HK-2 (cell line): ENCODE results near the gene LSM11.
"Not testable (repeated sequence)": the region's sequence is repeated elsewhere in the genome, so short reads cannot be mapped to it uniquely, and the experiment has no call there.

ENCODE experiments used
- DNase-seq: peaks from one replicate; pipeline ENCODE4 v3.0.0-alpha.2; 2018; ENCODE audit not compliant: unreplicated experiment

Gene LSM11

DNA sequence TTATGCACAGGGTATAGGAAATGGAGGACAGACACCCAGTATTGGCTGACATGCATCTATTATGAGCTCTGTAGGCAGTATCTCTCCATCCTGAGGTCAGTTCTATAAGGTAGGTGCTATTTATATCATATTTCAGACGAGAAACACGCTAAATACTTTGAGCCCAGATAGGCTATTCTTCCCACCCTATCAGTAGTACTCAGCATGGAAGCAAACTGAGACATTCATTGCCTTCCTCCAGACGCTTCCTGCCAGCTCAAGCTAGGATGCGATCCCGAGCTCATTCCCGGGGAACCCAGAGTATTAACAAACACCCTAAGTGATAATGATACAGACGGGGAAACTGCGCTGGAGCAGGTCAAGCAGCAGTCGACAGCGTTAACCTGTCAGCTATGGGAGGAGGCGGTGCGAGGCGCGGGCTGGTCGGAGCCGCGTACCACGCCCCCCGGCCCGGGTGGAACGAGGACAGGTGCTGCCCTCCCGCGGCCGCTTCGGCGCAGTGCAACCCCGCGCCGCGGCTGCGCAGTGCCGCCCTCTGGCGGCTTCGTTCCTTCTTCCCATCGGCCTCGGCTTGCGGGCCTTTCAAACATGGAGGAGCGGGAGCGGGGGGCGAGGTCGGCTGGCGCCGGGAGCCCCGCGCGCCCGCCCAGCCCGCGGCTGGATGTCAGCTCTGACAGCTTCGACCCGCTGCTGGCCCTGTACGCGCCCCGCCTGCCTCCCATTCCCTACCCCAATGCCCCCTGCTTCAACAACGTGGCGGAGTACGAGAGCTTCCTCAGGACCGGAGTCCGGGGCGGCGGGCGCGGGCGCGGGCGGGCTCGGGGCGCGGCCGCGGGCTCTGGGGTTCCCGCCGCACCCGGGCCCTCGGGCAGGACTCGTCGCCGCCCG, at the start of gene LSM11:
Gene LSM11, plus strand, starts transcription at position 550 of the 888 bp plus-strand sequence. Its CDS starts 39 bp downstream, at position 589.
- peak; percentile 86 for DNase-seq

DNA sequence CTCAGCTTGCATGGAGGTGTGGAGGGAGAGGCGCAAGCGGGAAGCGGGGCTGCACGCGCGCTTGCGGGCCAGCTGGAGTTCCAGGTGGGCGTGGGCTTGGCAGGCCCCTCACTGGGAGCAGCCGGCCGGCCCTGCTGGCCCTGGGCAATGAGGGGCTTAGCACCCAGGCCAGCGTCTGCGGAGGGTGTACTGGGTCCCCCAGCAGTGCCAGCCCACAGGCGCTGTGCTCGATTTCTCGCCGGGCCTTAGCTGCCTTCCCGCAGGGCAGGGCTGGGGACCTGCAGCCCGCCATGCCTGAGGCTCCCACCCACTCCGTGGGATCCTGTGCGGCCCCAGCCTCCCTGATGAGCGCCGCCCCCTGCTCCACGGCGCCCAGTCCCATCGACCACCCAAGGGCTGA, 49.7 kb upstream of the LSM11 start:
- not testable (repeated sequence) for DNase-seq

DNA sequence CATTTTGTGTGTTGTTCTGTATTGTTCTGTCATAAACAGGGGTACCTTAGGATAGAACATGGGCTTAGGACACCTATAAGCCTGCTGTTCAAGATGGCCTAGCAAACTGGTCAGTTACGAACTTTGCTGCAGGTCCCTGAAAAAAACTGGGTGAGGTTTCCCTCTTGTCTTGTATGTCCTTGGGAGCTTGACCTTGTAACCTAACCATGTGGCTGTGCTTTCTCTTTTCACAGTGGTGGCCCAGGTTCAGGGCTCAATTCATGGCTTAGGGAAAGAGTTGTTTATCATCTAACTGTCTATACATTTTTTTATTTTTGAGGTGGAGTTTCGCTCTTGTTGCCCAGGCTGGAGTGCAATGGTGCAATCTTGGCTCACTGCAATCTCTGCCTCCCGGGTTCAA, 47.4 kb upstream of the LSM11 start:
- not testable (repeated sequence) for DNase-seq

DNA sequence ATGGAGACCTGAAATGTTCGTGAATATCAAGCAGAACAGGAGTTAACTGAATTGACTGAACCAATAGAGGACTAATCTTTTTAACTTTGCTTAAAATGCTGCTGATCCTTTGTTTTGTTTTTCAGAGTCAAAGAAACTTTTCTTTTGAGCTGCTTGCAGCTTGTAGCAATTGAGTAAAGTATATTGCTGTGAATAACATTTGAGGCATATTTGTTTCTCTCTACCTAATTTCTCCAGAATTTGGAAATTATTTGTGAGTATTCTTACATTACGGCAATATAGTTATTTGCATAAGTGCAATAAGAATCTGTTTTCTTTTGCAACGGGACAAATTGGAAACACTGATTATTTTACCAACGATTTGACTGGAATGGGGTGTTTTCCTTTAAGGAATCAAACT, 44.8 kb upstream of the LSM11 start:
- DNase-seq = not testable (repeated sequence)

DNA sequence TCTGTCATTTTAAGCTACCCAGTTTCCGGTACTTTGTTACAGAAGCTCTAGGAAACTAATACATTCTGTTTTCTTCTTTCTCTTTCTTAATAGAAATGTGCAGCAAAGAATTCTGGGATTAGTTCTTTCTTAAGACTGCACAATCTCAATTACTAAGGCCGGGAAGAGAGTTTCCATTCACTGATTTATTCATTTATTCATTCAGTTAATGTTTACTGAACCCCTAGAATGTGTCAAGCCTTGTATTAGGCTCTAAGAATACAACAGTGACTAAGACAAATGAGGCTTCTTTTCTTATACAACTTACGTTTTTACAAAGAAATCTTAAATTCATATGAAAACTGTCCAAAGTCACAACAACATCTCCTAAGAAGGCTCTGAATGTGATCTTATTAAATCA, 39.8 kb upstream of the LSM11 start:
- no peak for DNase-seq

DNA sequence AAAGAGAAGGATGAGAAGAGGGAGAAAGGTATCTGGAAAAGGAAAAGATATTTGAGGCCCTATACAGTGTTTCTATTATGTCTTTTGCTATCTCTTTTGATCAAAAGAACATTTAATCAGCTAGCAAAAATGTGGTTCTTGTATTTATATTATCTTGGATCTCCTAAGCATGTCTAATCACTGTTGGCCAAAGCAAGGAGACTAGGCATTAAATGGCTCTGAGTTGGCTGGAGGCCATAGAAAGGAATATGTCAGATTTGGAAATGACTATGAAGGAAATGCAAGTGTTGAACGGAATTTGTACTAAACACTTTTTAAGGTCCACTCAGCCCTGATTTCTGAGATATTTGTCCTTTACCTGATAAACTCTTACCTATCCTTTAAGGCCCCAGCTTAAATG, 34.6 kb upstream of the LSM11 start:
- no peak for DNase-seq

DNA sequence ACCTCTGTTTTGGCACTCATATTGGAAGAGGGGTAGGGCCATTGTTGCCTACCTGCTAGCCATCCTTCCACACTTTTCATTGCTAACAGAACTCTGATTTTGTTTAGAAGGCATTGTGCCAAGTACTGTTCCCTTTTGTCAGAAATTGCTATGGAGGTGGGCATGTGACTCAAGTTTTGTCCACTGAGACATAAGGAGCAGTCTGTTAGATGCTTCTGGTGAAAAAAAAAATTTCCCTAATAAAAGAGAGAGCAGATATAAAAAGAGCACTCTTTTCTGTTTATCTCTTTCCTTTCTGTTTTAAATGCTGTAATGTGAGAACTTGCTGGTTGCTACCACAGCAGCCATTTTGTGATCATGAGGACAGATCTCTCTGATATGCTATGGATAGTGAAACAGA, 34.2 kb upstream of the LSM11 start:
- no peak for DNase-seq

DNA sequence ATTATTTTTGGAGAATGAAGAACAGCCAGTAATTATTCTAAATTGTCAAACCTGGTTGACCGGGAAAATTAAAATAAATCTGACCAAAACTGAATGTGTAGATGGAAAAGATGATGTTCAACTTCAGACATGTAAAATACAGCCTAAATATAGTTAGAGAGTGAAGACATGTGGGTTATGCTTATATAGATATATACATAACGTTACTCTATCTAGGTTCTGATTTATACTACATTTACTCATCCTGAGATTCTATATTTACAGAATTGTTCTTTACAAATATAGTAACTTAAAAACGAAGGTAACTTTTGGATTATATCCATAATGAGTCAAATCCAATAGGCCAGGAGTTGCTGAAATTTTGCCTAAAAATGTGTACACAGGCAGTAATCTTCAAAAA, 33.1 kb upstream of the LSM11 start:
- DNase-seq = no peak

DNA sequence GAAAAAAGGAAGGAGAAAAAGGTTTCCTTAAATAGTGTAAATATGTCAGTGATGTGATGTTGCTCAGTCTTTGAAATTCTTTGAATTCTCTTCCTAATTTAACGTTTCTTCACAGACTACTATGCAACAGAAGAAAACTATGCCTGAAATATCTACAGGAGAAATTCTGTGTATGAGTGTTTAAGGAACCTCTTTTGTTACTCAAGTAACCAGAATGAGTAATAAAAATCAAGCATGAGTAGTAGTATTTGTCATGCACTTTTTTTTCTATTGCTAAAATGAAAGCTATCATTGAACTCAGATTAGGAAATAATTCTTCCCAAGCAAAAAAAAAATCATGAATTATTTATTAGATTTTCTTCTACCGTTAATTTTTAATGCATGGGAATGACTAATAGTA, 32.6 kb upstream of the LSM11 start:
- DNase-seq = no peak

DNA sequence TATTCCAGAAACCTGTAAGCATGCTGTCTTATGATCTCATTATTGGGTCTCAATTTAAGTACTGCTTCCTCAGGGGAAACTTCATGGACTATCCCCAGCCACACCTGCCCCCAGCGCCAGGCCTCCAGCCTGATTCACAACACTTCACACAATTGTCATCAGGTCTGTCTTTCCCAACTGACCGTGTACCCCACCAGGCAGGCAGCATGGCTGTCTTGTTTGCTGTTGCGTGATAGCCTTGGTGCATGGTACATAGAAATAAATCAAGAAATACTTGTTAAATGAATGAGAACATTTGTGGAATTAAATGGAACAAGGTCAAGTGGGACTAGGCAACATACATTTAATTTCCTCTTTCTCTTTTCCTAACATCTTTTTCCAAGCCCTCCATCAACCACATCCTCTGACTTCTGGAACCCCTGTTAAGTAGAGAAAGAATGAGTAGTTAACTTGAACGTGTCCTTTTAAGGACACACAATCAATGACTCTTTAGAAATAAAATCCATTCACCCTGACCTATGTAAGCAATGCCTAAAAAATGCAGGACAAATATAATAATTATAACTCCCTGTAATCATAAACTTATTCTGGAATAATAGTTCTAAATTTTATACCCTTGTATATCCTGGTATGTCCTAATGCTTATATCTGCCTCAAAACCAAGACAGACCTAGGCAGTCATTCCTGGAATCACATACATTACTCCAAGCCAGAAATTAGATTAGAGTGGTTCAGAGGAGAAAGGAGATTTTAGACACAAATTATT, 29.5 kb upstream of the LSM11 start:
- no peak for DNase-seq

DNA sequence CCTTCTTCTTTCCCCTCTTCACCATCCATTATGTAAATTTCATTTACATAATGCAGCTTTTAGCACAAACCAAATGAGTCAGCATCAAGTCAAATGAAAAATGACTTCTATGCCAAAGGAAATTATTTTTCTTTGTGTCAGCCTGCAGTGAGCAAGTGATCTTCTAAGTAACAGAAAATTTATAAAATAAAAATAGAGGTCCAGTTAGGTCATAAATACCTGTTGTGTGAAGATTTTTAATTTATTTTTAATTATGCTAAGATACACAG, 29.0 kb upstream of the LSM11 start:
- DNase-seq = no peak

DNA sequence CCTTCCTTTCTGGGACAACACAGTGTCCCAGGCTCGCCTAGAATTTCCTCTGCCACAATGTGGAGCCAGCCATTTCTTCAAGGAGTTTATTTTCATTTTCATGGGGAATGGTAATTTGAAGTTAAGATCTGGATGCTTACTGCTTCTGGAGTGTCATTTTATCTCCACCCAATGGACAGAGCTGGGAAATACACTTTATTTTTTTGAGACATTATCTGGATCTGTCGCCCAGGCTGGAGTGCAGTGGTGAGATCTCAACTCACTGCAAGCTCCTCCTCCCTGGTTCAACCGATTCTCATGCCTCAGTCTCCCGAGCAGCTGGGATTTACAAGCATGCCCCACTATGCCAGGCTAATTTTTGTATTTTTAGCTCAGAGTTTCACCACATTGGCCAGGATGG, 25.0 kb upstream of the LSM11 start:
- DNase-seq = no peak

DNA sequence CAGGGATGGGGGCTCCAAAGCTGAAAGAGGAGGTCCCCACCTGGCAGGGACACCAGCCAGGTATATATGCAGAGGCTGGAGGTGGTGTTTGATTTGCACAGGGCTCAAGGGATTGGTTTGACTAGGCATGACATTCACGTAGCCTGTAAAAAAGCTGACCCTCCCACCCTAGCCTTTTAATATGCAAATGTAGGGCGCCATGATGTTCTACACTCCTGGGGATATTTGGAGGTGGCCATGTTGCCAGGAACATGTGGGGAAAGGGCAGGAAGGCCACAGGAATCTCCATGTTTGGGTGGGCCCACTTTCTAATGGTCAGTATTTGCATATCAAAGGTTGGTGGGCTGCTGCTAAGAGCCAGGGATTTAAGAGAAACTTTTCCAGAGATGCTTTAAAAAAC, 24.3 kb upstream of the LSM11 start:
- no peak for DNase-seq

DNA sequence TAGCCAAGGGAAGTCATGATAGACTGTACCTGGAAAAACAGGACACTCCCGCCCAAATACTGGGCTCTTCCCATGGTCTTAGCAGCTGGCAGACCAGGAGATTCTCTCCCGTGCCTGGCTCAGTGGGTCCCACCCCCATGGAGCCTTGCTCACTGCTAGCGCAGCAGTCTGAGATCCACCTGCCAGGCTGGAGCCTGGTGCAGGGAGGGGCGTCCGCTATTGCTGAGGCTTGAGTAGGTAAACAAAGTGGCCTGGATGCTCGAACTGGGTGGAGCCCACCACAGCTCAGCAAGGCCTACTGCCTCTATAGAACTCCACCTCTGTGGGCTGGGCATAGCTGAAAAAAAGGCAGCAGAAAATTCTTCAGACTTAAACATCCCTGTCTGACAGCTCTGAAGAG, 22.4 kb upstream of the LSM11 start:
- DNase-seq = no peak

DNA sequence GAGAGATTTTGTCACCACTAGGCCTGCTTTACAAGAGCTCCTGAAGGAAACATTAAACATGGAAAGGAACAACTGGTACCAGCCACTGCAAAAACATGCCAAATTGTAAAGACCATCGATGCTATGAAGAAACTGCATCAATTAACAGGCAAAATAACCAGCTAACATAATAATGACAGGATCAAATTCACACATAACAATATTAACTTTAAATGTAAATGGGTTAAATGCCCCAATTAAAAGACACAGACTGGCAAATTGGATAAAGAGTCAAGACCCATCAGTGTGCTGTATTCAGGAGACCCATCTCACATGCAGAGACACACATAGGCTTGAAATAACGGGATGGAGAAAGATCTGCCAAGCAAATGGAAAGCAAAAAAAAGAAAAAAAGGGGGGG, 20.6 kb upstream of the LSM11 start:
- not testable (repeated sequence) for DNase-seq

DNA sequence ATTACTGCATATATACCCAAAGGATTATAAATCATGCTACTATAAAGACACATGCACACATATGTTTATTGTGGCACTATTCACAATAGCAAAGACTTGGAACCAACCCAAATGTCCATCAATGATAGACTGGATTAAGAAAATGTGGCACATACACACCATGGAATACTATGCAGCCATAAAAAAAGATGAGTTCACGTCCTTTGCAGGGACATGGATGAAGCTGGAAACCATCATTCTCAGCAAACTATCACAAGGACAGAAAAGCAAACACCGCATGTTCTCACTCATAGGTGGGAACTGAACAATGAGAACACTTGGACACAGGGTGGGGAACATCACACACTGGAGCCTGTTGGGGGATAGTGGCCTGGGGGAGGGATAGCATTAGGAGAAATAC, 16.9 kb upstream of the LSM11 start:
- DNase-seq = not testable (repeated sequence)

DNA sequence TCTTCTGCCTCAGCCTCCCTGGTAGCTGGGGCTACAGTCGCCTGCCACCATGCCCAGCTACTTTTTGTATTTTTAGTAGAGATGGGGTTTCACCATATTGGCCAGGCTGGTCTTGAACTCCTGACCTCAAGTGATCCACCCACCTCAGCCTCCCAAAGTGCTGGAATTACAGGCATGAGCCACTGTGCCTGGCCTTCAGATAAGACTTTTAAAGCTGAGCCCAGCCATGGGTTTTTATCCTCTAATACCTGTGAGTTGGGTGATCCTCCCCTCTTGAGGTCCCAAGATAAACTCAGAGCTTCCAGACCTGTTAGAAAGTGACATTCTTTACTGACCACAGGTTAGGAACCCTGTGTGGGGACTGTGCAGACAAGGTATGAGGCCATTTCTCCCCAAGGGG, 15.7 kb upstream of the LSM11 start:
- not testable (repeated sequence) for DNase-seq

DNA sequence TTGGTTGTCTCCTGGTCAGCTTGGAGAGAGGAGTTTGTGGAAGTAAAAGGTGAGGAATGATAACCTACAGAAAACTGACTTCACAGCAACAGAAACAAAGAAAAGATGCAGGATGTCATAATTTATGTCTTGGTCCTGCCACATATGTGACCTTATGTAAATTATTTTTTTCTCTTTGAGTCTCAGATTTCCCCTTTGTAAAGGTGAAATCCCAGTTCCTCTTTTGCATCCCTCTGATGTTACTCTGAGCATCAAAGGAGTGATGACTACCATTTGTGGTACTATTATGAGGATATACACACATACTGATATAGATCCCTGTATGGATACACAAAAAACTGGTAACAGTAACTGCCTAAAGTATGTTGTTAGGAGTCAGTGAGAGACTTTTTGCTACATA, 13.7 kb upstream of the LSM11 start:
- DNase-seq = no peak

DNA sequence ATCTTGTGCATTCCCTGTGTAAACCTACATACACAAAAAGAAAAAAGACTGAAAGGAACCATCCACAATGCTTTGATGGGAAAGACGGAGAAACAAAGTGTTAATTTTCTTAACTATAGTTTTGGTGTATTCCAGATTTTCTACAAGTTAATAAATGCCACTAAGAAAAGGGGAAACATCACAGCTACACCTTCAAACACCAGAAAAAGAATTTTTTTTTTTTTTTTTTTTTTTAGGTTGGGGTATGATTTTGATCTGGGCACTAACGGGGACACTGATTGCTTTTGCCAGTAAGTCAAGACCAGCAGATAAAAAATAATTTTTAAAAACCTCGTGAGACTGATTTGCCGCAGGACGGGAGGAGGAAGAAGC, 12.6 kb upstream of the LSM11 start:
- DNase-seq = no peak

DNA sequence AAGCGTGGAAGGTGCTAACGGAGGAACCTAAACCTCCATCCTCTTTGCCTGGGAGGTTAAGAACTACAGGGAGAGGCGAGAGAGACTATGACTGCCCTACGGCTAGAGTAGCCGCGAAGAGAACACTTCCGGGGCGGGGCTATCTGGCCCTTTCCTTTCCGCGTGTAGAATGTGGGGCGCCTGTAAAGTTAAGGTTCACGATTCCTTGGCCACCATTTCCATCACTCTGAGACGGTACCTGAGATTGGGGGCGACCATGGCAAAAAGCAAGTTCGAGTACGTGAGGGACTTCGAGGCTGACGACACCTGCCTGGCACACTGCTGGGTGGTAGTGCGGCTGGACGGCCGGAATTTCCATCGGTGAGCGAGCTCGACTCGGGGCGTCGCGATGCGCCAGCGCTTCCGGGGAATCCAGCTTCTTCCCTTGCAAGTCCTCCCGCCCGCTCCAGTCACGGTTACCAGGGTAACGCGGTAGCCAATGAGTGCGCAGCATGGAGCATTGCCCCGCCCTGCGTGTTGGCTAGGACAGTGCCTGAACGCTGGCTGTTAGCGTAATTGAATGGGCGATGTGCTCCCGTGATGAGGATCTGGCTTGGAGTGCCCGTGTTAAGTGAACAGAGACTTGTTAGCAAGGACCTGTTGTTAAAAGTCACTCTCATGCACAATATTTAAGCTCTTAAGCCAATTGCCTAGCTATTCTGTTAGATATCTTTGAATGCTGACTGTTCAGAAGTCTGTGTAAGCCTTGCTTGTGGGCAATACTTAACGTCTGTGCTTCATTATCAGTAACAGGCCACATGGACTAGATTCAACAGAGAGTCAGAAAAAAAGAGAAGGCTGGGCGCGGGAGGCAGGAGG, 12.0 kb upstream of the LSM11 start, which contains the start of gene THG1L:
Gene THG1L, plus strand, starts transcription at position 149 of the 858 bp plus-strand sequence. Its CDS starts 21 bp downstream, at position 170.
- peak; percentile 93 for DNase-seq

DNA sequence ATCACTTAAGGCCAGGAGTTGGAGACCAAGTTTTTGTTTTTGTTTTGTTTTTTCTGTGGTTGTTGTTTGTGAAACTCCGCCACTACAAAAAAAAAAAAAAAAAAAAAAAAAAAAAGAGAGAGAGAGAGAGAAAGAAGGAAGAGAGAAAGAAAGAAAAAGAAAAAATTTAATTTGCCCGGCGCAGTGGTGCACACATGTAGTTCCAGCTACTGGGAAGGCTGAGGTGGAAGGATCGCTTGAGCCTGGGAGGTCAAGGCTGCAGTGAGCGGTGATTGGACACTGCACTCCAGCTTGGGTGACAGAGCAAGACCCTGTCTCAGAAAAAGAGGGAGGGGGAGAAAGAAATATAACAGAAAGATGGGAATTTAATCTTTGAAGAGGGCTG, 11.4 kb upstream of the LSM11 start:
- DNase-seq = no peak

DNA sequence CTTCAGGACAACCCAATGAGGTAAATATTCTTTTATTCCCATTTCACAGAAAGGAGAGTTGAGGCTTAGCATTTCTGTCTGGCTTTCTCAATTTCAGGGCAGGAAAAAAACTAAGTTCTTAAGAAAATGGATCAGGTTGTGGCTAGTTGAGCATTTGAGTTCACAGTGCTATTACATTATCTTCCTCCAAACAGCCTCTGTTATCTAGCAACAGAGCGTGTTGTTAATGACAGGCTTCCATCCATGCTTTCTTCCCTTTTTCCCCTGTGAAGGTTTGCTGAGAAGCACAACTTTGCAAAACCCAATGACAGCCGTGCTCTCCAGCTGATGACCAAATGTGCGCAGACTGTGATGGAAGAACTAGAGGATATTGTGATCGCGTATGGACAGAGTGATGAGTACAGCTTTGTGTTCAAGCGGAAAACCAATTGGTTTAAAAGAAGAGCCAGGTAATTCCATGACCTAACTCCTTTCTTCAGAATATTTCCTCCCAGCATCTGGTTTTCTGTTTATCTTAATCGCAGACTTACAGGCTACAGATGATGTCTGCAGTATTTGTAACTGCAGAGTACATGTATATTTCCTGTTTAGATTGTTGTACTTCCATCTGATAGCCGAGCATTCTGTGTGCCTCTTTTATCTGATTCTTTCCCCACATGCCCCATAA, 10.8 kb upstream of the LSM11 start:
- no peak for DNase-seq
